ENCODE results near the gene FAXDC2.

The FAXDC2 gene

GRCh38 chr5:154850255-154851062 is at the start of gene FAXDC2:
FAXDC2 (minus strand) TSS chr5:154850603; CDS start chr5:154838178, 12,425 bp downstream.
- DNase-seq: no peak

GRCh38 chr5:154900066-154900465 is 49.7 kb upstream of the FAXDC2 start:
- no peak for DNase-seq

GRCh38 chr5:154899151-154899816 is 48.9 kb upstream of the FAXDC2 start:
- DNase-seq: no peak

- no peak for DNase-seq
Measured at GRCh38 chr5:154898210-154898609, 47.8 kb upstream of the FAXDC2 start.

- DNase-seq: no peak
Measured at GRCh38 chr5:154896562-154897165, 46.3 kb upstream of the FAXDC2 start.

- no peak for DNase-seq
Measured at GRCh38 chr5:154895606-154896561, 45.5 kb upstream of the FAXDC2 start.

- DNase-seq: no peak
Measured at GRCh38 chr5:154893381-154893780, 43.0 kb upstream of the FAXDC2 start.

GRCh38 chr5:154892369-154892771 is 42.0 kb upstream of the FAXDC2 start:
- DNase-seq: no peak

GRCh38 chr5:154885439-154885838 is 35.0 kb upstream of the FAXDC2 start:
- no peak for DNase-seq

- no peak for DNase-seq
Measured at GRCh38 chr5:154884424-154884823, 34.0 kb upstream of the FAXDC2 start.

GRCh38 chr5:154881986-154882385 is 31.6 kb upstream of the FAXDC2 start:
- no peak for DNase-seq

- DNase-seq: no peak
Measured at GRCh38 chr5:154878642-154879335, 28.4 kb upstream of the FAXDC2 start.

GRCh38 chr5:154873791-154874331 is 23.5 kb upstream of the FAXDC2 start:
- DNase-seq: no peak

- DNase-seq: no peak
Measured at GRCh38 chr5:154871734-154872133, 21.3 kb upstream of the FAXDC2 start.

- no peak for DNase-seq
Measured at GRCh38 chr5:154868702-154869101, 18.3 kb upstream of the FAXDC2 start.

GRCh38 chr5:154866841-154867240 is 16.4 kb upstream of the FAXDC2 start:
- no peak for DNase-seq

GRCh38 chr5:154865466-154866184 is 15.2 kb upstream of the FAXDC2 start:
- no peak for DNase-seq

- DNase-seq: no peak
Measured at GRCh38 chr5:154863291-154864080, 13.1 kb upstream of the FAXDC2 start.

- no peak for DNase-seq
Measured at GRCh38 chr5:154862766-154863165, 12.4 kb upstream of the FAXDC2 start.

- DNase-seq: no peak
Measured at GRCh38 chr5:154861946-154862345, 11.5 kb upstream of the FAXDC2 start.

All from NCI-H1092 treated with DMSO at 0.1 percent for 48 hours (cell line).